Gastroesophageal sphincter (tissue), 3 donors: Measurements from ENCODE around the gene APOL2.

Experiments
- CTCF ChIP-seq, 4 experiments: fragments of 200-600 bp in 2 of 4; fragments of 450-650 bp in 2 of 4; sonication (generic) in 1 of 4; IDR thresholded peaks; one replicate each; pipeline ENCODE4 v1.5.1; 2017 to 2019; ENCODE audit warnings: antibody characterized with exemption in 4 of 4, mild to moderate bottlenecking in 2 of 4, moderate library complexity in 2 of 4
- EP300 ChIP-seq: sonication (generic); formaldehyde crosslinking; IDR thresholded peaks from one replicate; pipeline ENCODE4 v1.6.1; 2017; ENCODE audit warnings: antibody characterized with exemption, mild to moderate bottlenecking
- POLR2A ChIP-seq, 2 donors: fragments of 450-650 bp; IDR thresholded peaks; one replicate each; pipeline ENCODE4 v1.6.1; 2017; ENCODE audit warnings: antibody characterized with exemption in 2 of 2, mild to moderate bottlenecking in 2 of 2, moderate library complexity in 1 of 2
- POLR2AphosphoS5 ChIP-seq: sonication (generic); formaldehyde crosslinking; IDR thresholded peaks from one replicate; pipeline ENCODE4 v1.6.1; 2017; ENCODE audit warnings: antibody characterized with exemption

GRCh38 chr22:36227396-36227795, 11.9 kb downstream of the APOL2 start:
- TF ChIP-seq CTCF (IDR thresholded peaks at IDR 0.05), result no peak
- TF ChIP-seq POLR2A (IDR thresholded peaks at IDR 0.05), result no peak
- peak; percentile 26 for TF ChIP-seq POLR2AphosphoS5
- TF ChIP-seq EP300, result no peak
